H9 (cell line): ENCODE measurements around the gene COG8. TPM values are rescaled to one million over a fixed set of nuclear protein-coding genes. Genes with fewer than 3 reads are reported as not detected.
"Not testable (repeated sequence)": the region's sequence is repeated elsewhere in the genome, so short reads cannot be mapped to it uniquely, and the experiment has no call there.

Experiments
- DNase-seq: peaks from one replicate; pipeline ENCODE4 v3.0.0-alpha.2; 2017
- H2AFZ ChIP-seq: one replicate; pipeline ENCODE4 v1.6.1; 2013; ENCODE audit warnings: mild to moderate bottlenecking, low read length, control low read depth, moderate library complexity
- H2AK5ac ChIP-seq: 2 replicates; pipeline ENCODE4 v1.6.1; 2013; ENCODE audit warnings: low read length, control low read depth, mixed read lengths; ENCODE audit not compliant: insufficient read length
- H2BK120ac ChIP-seq: one replicate; pipeline ENCODE4 v1.6.1; 2013; ENCODE audit warnings: low read depth, mild to moderate bottlenecking, low read length, control low read depth, inconsistent platforms; ENCODE audit not compliant: poor library complexity, severe bottlenecking
- H2BK12ac ChIP-seq: 2 replicates; pipeline ENCODE4 v1.6.1; 2013; ENCODE audit warnings: low read length, control low read depth, mixed read lengths, low read depth; ENCODE audit not compliant: insufficient read length
- H2BK15ac ChIP-seq: 2 replicates; pipeline ENCODE4 v1.6.1; 2013; ENCODE audit warnings: low read depth, low read length, control low read depth
- H2BK20ac ChIP-seq: one replicate; pipeline ENCODE4 v1.6.1; 2013; ENCODE audit warnings: low read depth, mild to moderate bottlenecking, low read length, control low read depth, inconsistent platforms; ENCODE audit not compliant: poor library complexity, severe bottlenecking
- H2BK5ac ChIP-seq: 2 replicates; pipeline ENCODE4 v1.6.1; 2013; ENCODE audit warnings: low read length, control low read depth, mixed read lengths; ENCODE audit not compliant: insufficient read length
- H3K14ac ChIP-seq: 2 replicates; pipeline ENCODE4 v1.6.1; 2013; ENCODE audit warnings: low read length, control low read depth; ENCODE audit not compliant: insufficient read depth
- H3K18ac ChIP-seq: 2 replicates; pipeline ENCODE4 v1.6.1; 2013; ENCODE audit warnings: low read depth, mild to moderate bottlenecking, mixed read lengths, low read length, control low read depth; ENCODE audit not compliant: insufficient read length
- H3K23ac ChIP-seq: 2 replicates; pipeline ENCODE4 v1.6.1; 2013; ENCODE audit warnings: low read length, control low read depth, mixed read lengths, low read depth; ENCODE audit not compliant: insufficient read length
- H3K23me2 ChIP-seq: 2 replicates; pipeline ENCODE4 v1.6.1; 2013; ENCODE audit warnings: low read depth, mild to moderate bottlenecking, mixed read lengths, low read length, control low read depth; ENCODE audit not compliant: insufficient read length, poor library complexity, severe bottlenecking
- H3K27ac ChIP-seq: 2 replicates; pipeline ENCODE4 v1.5.1; 2013; ENCODE audit warnings: low read length, control low read depth, mixed read lengths, low read depth; ENCODE audit not compliant: insufficient read length
- H3K27me3 ChIP-seq: 2 replicates; pipeline ENCODE4 v1.6.1; 2013; ENCODE audit warnings: low read length, control low read depth, inconsistent platforms; ENCODE audit not compliant: insufficient read depth
- H3K4ac ChIP-seq: 2 replicates; pipeline ENCODE4 v1.6.1; 2013; ENCODE audit warnings: low read depth, mild to moderate bottlenecking, control low read depth, inconsistent platforms, low read length, moderate library complexity
- H3K4me1 ChIP-seq: 2 replicates; pipeline ENCODE4 v1.6.1; 2013; ENCODE audit warnings: low read length, control low read depth, inconsistent platforms; ENCODE audit not compliant: insufficient read depth
- H3K4me2 ChIP-seq: 2 replicates; pipeline ENCODE4 v1.6.1; 2013; ENCODE audit warnings: low read length, control low read depth, mixed read lengths; ENCODE audit not compliant: insufficient read length, insufficient read depth
- H3K56ac ChIP-seq: 2 replicates; pipeline ENCODE4 v1.6.1; 2013; ENCODE audit warnings: low read depth, mild to moderate bottlenecking, mixed read lengths, low read length, control low read depth; ENCODE audit not compliant: insufficient read length
- H3K79me1 ChIP-seq: 2 replicates; pipeline ENCODE4 v1.6.1; 2013; ENCODE audit warnings: low read depth, mild to moderate bottlenecking, moderate library complexity, low read length, control low read depth, inconsistent platforms; ENCODE audit not compliant: insufficient read depth, poor library complexity, severe bottlenecking
- H3K79me2 ChIP-seq: 2 replicates; pipeline ENCODE4 v1.6.1; 2013; ENCODE audit warnings: low read length, control low read depth, inconsistent platforms; ENCODE audit not compliant: insufficient read depth
- H3K9ac ChIP-seq: 2 replicates; pipeline ENCODE4 v1.6.1; 2013; ENCODE audit warnings: low read length, control low read depth, mixed read lengths; ENCODE audit not compliant: insufficient read length; ENCODE audit errors: extremely low read depth
- H3K9me3 ChIP-seq: one replicate; pipeline ENCODE4 v1.6.1; 2013; ENCODE audit warnings: low read depth, low read length, inconsistent platforms; ENCODE audit not compliant: control insufficient read depth
- H3T11ph ChIP-seq: one replicate; pipeline ENCODE4 v1.6.1; 2013; ENCODE audit warnings: mild to moderate bottlenecking, low read length, control low read depth, inconsistent platforms
- H4K20me1 ChIP-seq: one replicate; pipeline ENCODE4 v1.6.1; 2013; ENCODE audit not compliant: control insufficient read depth, insufficient read length, insufficient read depth
- H4K5ac ChIP-seq: 2 replicates; pipeline ENCODE4 v1.6.1; 2013; ENCODE audit warnings: low read depth, mild to moderate bottlenecking, mixed read lengths, low read length, control low read depth; ENCODE audit not compliant: insufficient read length
- H4K8ac ChIP-seq: replicated peaks from 2 replicates; pipeline ENCODE4 v1.6.1; 2013; ENCODE audit warnings: low read length, control low read depth, mixed read lengths, low read depth; ENCODE audit not compliant: insufficient read length
- H4K91ac ChIP-seq: 2 replicates; pipeline ENCODE4 v1.6.1; 2013; ENCODE audit warnings: low read depth, mild to moderate bottlenecking, moderate library complexity, mixed read lengths, low read length, control low read depth; ENCODE audit not compliant: insufficient read length
- H3K27ac Mint-ChIP-seq, 3 experiments: 2 replicates in 2 of 3; 3 replicates in 1 of 3; pipeline ENCODE4 v1.8.0; 2020 to 2021; ENCODE audit warnings: mixed read lengths in 3 of 3, mild to moderate bottlenecking in 1 of 3, moderate library complexity in 1 of 3
- H3K27me3 Mint-ChIP-seq: 2 replicates; pipeline ENCODE4 v1.8.0; 2021; ENCODE audit warnings: low read depth, mild to moderate bottlenecking, moderate library complexity, mixed read lengths
- H3K36me3 Mint-ChIP-seq, 3 experiments: 2 replicates in 2 of 3; 3 replicates in 1 of 3; pipeline ENCODE4 v1.8.0; 2020 to 2021; ENCODE audit warnings: low read depth in 3 of 3, mixed read lengths in 3 of 3; ENCODE audit not compliant: insufficient read depth in 1 of 3
- H3K4me1 Mint-ChIP-seq, 2 experiments: 2 replicates each; pipeline ENCODE4 v1.8.0; 2020; ENCODE audit warnings: mixed read lengths in 2 of 2
- H3K4me3 Mint-ChIP-seq, 2 experiments: 2 replicates in 1 of 2; 3 replicates in 1 of 2; pipeline ENCODE4 v1.8.0; 2020 to 2021; ENCODE audit warnings: mild to moderate bottlenecking in 2 of 2, mixed read lengths in 2 of 2, moderate library complexity in 1 of 2
- H3K9me3 Mint-ChIP-seq, 2 experiments: 2 replicates in 1 of 2; 3 replicates in 1 of 2; pipeline ENCODE4 v1.8.0; 2020; ENCODE audit warnings: mild to moderate bottlenecking in 2 of 2, mixed read lengths in 2 of 2, moderate library complexity in 1 of 2
- CTCF ChIP-seq: fragments of 200-600 bp; sonication (generic); conservative IDR thresholded peaks from 3 replicates; pipeline ENCODE4 v1.8.0; 2021; ENCODE audit warnings: antibody characterized with exemption, mild to moderate bottlenecking
- WGBS: extraction: QIAGEN DNeasy Blood & Tissue Kit; methylation state at CpG from one replicate; pipeline ENCODE4 v1.1.7; 2013; ENCODE audit warnings: missing lambda C conversion rate, low lambda C conversion rate, mixed read lengths; ENCODE audit not compliant: insufficient read length; ENCODE audit errors: extremely low coverage; 5-methylcytosine and 5-hydroxymethylcytosine counted together
- total RNA-seq: library from RNA; stranded (reverse); gene quantifications from 2 replicates; pipeline ENCODE4 v1.2.1, GENCODE V29; 2021

Gene COG8
- total RNA-seq, 1 experiment from 2014 or later, result 52.3 TPM

DNA sequence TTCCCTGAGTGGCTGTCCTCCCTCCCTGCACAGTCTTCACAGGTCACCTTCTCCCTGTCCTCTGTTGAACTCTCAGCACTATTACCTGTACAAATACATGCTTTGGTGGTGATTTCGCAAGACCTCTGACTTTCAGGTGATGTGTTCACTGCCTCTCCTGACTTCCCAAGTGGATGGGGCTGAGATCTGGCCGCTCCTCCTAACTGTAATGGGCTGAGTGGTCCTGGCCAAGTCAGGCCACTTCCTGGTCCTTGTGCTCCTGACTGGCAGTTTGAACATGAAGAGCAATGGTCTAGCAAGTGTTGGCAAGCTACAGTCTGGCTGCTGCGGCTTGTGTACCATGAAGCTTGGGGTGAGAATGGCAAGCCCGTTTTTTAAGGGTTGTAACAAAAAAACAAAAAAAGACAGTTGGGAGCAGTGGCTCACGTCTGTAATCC, 23.9 kb upstream of the COG8 start:
- H3K9me3 Mint-ChIP-seq, result no peaks in the 10 kb centered on the region
- peak overlapping the region in 2 of 3 experiments; percentile 14 to 52; a peak in 3 of 7 replicates for H3K27ac Mint-ChIP-seq
- no peak overlapping the region for H2BK15ac ChIP-seq
- H3K4me1 ChIP-seq, result no peaks in the 10 kb centered on the region
- no peak overlapping the region for H3K56ac ChIP-seq
- no peak overlapping the region for H2BK5ac ChIP-seq
- no peak overlapping the region for H4K5ac ChIP-seq
- no peak overlapping the region for H2BK12ac ChIP-seq
- H3K79me1 ChIP-seq, result no peaks in the 10 kb centered on the region
- no peak overlapping the region for H4K91ac ChIP-seq
- no peak overlapping the region for H3K4me3 Mint-ChIP-seq
- no peaks in the 10 kb centered on the region for H3K9me3 ChIP-seq
- H3K27ac ChIP-seq, result no peak overlapping the region
- H2BK120ac ChIP-seq, result no peak overlapping the region
- H2AFZ ChIP-seq, result no peak overlapping the region
- H3K79me2 ChIP-seq, result no peaks in the 10 kb centered on the region
- no peaks in the 10 kb centered on the region for H4K20me1 ChIP-seq
- no CpG with 5 or more reads among the region's 5 CpGs for whole genome bisulfite sequencing
- peaks cover 8 to 35% (median 27%) of the 10 kb centered on the region in 3 experiments; a peak in 6 of 7 replicates for H3K36me3 Mint-ChIP-seq
- H3K9ac ChIP-seq, result no peak overlapping the region
- no peak overlapping the region for H2AK5ac ChIP-seq
- no peaks in the 10 kb centered on the region for H3K4me1 Mint-ChIP-seq
- H3K4ac ChIP-seq, result no peak overlapping the region
- no peak overlapping the region for H3K14ac ChIP-seq
- no peaks in the 10 kb centered on the region for H3K27me3 ChIP-seq
- no peak overlapping the region for H3K23ac ChIP-seq
- H3T11ph ChIP-seq, result no peak overlapping the region
- no peaks in the 10 kb centered on the region for H3K27me3 Mint-ChIP-seq
- TF ChIP-seq CTCF, result no peak
- no peak overlapping the region for H3K4me2 ChIP-seq
- H3K18ac ChIP-seq, result no peak overlapping the region
- no peak overlapping the region for H4K8ac ChIP-seq
- no peak overlapping the region for H2BK20ac ChIP-seq
- DNase-seq, result no peak
- H3K23me2 ChIP-seq, result no peaks in the 10 kb centered on the region

DNA sequence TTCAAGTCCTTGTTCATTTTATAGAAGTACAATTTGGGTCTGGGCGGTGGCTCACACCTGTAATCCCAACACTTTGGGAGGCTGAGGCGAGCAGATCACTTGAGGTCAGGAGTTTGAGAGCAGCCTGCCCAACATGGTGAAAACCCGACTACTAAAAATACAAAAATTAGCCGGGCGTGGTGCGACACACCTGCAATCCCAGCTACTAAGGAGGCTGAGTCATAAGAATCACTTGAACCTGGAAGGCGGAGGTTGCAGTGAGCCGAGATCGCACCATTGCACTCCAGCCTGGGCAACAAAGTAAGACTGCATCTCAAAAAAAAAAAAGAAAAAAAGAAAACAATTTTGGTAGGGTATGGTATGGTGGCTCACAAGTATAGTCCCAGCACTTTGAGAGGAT, 20.7 kb upstream of the COG8 start:
- H3K27me3 ChIP-seq, H3K23me2 ChIP-seq, H2BK15ac ChIP-seq, H4K8ac ChIP-seq, H4K91ac ChIP-seq, H3K4me3 Mint-ChIP-seq, H3K9me3 Mint-ChIP-seq, H3K27ac Mint-ChIP-seq, H2AFZ ChIP-seq, H3K79me1 ChIP-seq, H3K4me1 Mint-ChIP-seq, H3K23ac ChIP-seq, H2BK20ac ChIP-seq, H3K56ac ChIP-seq, H2BK5ac ChIP-seq, H3K4ac ChIP-seq, H3K9ac ChIP-seq, H4K5ac ChIP-seq, H3K9me3 ChIP-seq, H2BK12ac ChIP-seq, H2BK120ac ChIP-seq, H3K27ac ChIP-seq, H3K4me1 ChIP-seq, H3K79me2 ChIP-seq, H2AK5ac ChIP-seq, H3K18ac ChIP-seq, H3T11ph ChIP-seq, DNase-seq, H4K20me1 ChIP-seq, H3K4me2 ChIP-seq, H3K14ac ChIP-seq, H3K27me3 Mint-ChIP-seq: not testable (repeated sequence)
- peaks cover 2 to 15% (median 6%) of the 10 kb centered on the region in 3 experiments; a peak in 5 of 7 replicates for H3K36me3 Mint-ChIP-seq
- WGBS, result no CpG with 5 or more reads among the region's 9 CpGs
